Endothelial cell of umbilical vein (primary cell): ENCODE results near the gene SAMMSON. TPM values are rescaled to one million over a fixed set of nuclear protein-coding genes. Genes with fewer than 3 reads are reported as not detected.

Experiments used
- BruUV-seq: library from RNA; stranded (reverse); fragments of 400-500 nt; replicated peaks from 2 replicates; lab custom pipeline; 2021; lab: Mats Ljungman, UMichigan
- CTCF ChIA-PET: fragments of 300-600, 350-600 bp; sonication (Branson Sonifier 250); formaldehyde crosslinking; loops from one replicate; lab custom pipeline; 2021; ENCODE audit warnings: antibody characterized with exemption, inconsistent platforms; lab: Charles Lee
- POLR2A ChIA-PET: fragments of 300-600, 350-600 bp; sonication (Branson Sonifier 250); formaldehyde crosslinking; loops from one replicate; lab custom pipeline; 2021; ENCODE audit warnings: antibody characterized with exemption, inconsistent platforms; lab: Charles Lee
- DNase-seq: peaks from one replicate; pipeline ENCODE4 v3.0.0-alpha.2; 2011; ENCODE audit warnings: low read depth, low spot score
- FAIRE-seq: peaks from 2 replicates; lab custom pipeline; 2011; peaks lifted over from hg19 to GRCh38; lab: Jason Lieb, UNC
- H2AFZ ChIP-seq: 2 replicates; pipeline ENCODE4 v1.6.0; 2012; ENCODE audit warnings: low read depth, low read length, control low read depth, inconsistent platforms
- H3K27ac ChIP-seq: 2 replicates; pipeline ENCODE4 v1.5.1; 2011; ENCODE audit warnings: low read depth, mild to moderate bottlenecking, control low read depth, low read length, moderate library complexity; ENCODE audit not compliant: insufficient read depth
- H3K27me3 ChIP-seq, 2 experiments: 2 replicates each; pipeline versions ENCODE4 v1.6.0 to v1.6.1; 2011; ENCODE audit warnings: low read length in 2 of 2, mixed read lengths in 1 of 2; ENCODE audit not compliant: control insufficient read depth in 2 of 2, insufficient read depth in 2 of 2
- H3K36me3 ChIP-seq, 2 experiments: 2 replicates in 1 of 2; 3 replicates in 1 of 2; pipeline ENCODE4 v1.5.1; 2011; ENCODE audit warnings: low read length in 2 of 2, mild to moderate bottlenecking in 1 of 2, moderate library complexity in 1 of 2; ENCODE audit not compliant: control insufficient read depth in 2 of 2, insufficient read depth in 2 of 2; ENCODE audit errors: extremely low read depth in 1 of 2
- H3K4me1 ChIP-seq: 3 replicates; pipeline ENCODE4 v1.5.1; 2011; ENCODE audit warnings: mild to moderate bottlenecking, low read length; ENCODE audit not compliant: control insufficient read depth, insufficient read depth; ENCODE audit errors: extremely low read depth
- H3K4me2 ChIP-seq: 2 replicates; pipeline ENCODE4 v1.6.1; 2011; ENCODE audit warnings: low read length, control low read depth, mixed read lengths; ENCODE audit not compliant: insufficient read depth
- H3K4me3 ChIP-seq, 3 experiments: fragments of 200-600 bp in 1 of 3; sonication (generic), shearing (Covaris generic) in 1 of 3; replicated peaks in 1 of 3; 2 replicates each; pipeline ENCODE4 v1.5.1; 2011 to 2016; ENCODE audit warnings: control low read depth in 3 of 3, low read length in 3 of 3, mild to moderate bottlenecking in 2 of 3, inconsistent platforms in 1 of 3, low read depth in 1 of 3, moderate library complexity in 1 of 3; ENCODE audit not compliant: insufficient read depth in 1 of 3
- H3K79me2 ChIP-seq: 2 replicates; pipeline ENCODE4 v1.6.0; 2012; ENCODE audit warnings: low read length, inconsistent platforms; ENCODE audit not compliant: control insufficient read depth, insufficient read depth
- H3K9ac ChIP-seq: replicated peaks from 2 replicates; pipeline ENCODE3; 2011; ENCODE audit warnings: low read length, control low read depth; ENCODE audit not compliant: insufficient read depth; ENCODE audit errors: extremely low read depth
- H3K9me1 ChIP-seq: replicated peaks from 3 replicates; pipeline ENCODE4 v1.6.0; 2011; ENCODE audit warnings: mild to moderate bottlenecking, low read length; ENCODE audit not compliant: control insufficient read depth, insufficient read depth; ENCODE audit errors: extremely low read depth
- H3K9me3 ChIP-seq: replicated peaks from 2 replicates; pipeline ENCODE4 v1.5.1; 2012; ENCODE audit warnings: low read length, inconsistent platforms; ENCODE audit not compliant: control insufficient read depth, insufficient read depth
- H4K20me1 ChIP-seq: replicated peaks from 2 replicates; pipeline ENCODE3; 2011; ENCODE audit warnings: mild to moderate bottlenecking, low read length; ENCODE audit not compliant: control insufficient read depth, insufficient read depth; ENCODE audit errors: extremely low read depth
- EZH2 ChIP-seq: IDR thresholded peaks from 2 replicates; pipeline ENCODE4 v1.6.1; 2012; ENCODE audit warnings: borderline replicate concordance, low read depth, mild to moderate bottlenecking, moderate library complexity, low read length, inconsistent platforms; ENCODE audit not compliant: severe bottlenecking
- FOS ChIP-seq: IDR thresholded peaks from 2 replicates; pipeline ENCODE4 v1.6.1; 2011; ENCODE audit warnings: mild to moderate bottlenecking, low read length, moderate library complexity, borderline replicate concordance; ENCODE audit not compliant: insufficient read depth
- GATA2 ChIP-seq: IDR thresholded peaks from 2 replicates; pipeline ENCODE4 v1.7.0; 2011; ENCODE audit warnings: low read depth, mild to moderate bottlenecking, moderate library complexity, mixed read lengths, low read length; ENCODE audit not compliant: insufficient read length, insufficient read depth
- JUN ChIP-seq: IDR thresholded peaks from 2 replicates; pipeline ENCODE4 v1.6.1; 2011; ENCODE audit warnings: borderline replicate concordance, low read depth; ENCODE audit not compliant: insufficient read length, insufficient read depth
- MYC ChIP-seq: IDR thresholded peaks from one replicate; pipeline ENCODE4 v1.6.1; 2011; ENCODE audit warnings: mild to moderate bottlenecking, low read depth, low read length
- POLR2A ChIP-seq: IDR thresholded peaks from 2 replicates; pipeline ENCODE4 v1.6.1; 2012; ENCODE audit warnings: low read depth, mild to moderate bottlenecking, control low read depth, low read length
- POLR2AphosphoS5 ChIP-seq: IDR thresholded peaks from 2 replicates; pipeline ENCODE4 v1.6.1; 2012; ENCODE audit warnings: low read depth, mild to moderate bottlenecking, control low read depth, low read length, moderate library complexity; ENCODE audit not compliant: insufficient read depth
- dilution Hi-C: fragments of 300-500 bp; cut with MboI; formaldehyde crosslinking; loops from one replicate; pipeline ENCODE4 v1.15.0; 2019; ENCODE audit warnings: low sequenced_read_pairs; ENCODE audit not compliant: extremely low pct_ligation_motif_present
- intact Hi-C: fragments of 100-400 bp; cut with micrococcal nuclease; formaldehyde crosslinking; loops from one replicate; pipeline ENCODE4 v1.10.0; 2022
- polyA plus RNA-seq, 4 experiments: library from polyadenylated mRNA; depleted of rRNA in 3 of 4; stranded (reverse) in 3 of 4; unstranded in 1 of 4; fragments of >200 nt; gene quantifications; 2 replicates each; pipeline versions ENCODE4 v1.2.1 to v1.2.3, GENCODE V29; 2011 to 2012; ENCODE audit warnings: missing spikeins in 1 of 4
- total RNA-seq: library from RNA; stranded (reverse); gene quantifications from 2 replicates; pipeline ENCODE4 v1.2.3, GENCODE V29; 2021
- TF ChIP-seq, protein P1 (sequence below), 2 donors: IDR thresholded peaks; 1 replicate in 1 of 2; 2 replicates in 1 of 2; pipeline ENCODE4 v1.5.1; 2011; ENCODE audit warnings: low read length in 2 of 2, mild to moderate bottlenecking in 2 of 2, moderate library complexity in 2 of 2, control low read depth in 1 of 2, inconsistent platforms in 1 of 2, low read depth in 1 of 2; ENCODE audit not compliant: insufficient read depth in 1 of 2; ENCODE audit errors: extremely low read depth in 1 of 2
- TF ChIP-seq, protein P2 (sequence below): IDR thresholded peaks from 2 replicates; pipeline ENCODE4 v1.6.1; 2011; ENCODE audit not compliant: insufficient read depth, insufficient read length

Gene SAMMSON
- total and polyA plus RNA-seq, 2 donors (not counting 3 experiments of a cell fraction or from before 2014, with no cell fraction given) = not detected

DNA sequence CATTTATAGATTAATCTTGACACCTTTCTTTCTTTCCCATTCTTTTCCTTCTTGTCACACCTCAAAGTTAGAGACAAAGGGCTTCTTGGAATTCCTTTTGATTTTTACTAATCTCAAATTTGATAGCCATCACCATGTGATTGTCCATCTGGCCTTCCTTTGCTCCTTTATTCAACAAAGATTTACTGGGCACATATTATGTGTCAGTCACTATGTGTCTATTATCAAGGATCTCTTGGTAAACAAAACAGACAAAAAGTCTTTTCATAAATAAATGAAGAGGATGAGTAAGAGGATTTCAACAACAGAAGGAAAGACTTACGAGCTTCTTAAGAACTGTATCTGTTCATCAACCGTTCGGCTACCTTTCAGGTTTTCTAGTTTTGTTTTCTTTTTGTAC, 56.5 kb downstream of the SAMMSON start:
- no TSS peak for BruUV-seq
- Histone ChIP-seq H2AFZ (no peak overlapping the region), H4K20me1 (no peaks in the 10 kb centered on the region), H3K9me1 (no peaks in the 10 kb centered on the region), H3K36me3 (no peaks in the 10 kb centered on the region), H3K4me1 (no peaks in the 10 kb centered on the region), H3K9ac (no peak overlapping the region), H3K79me2 (no peaks in the 10 kb centered on the region), H3K9me3 (no peaks in the 10 kb centered on the region), H3K27ac (no peak overlapping the region), H3K4me2 (no peak overlapping the region), H3K27me3 (peaks cover 9 to 13% of the 10 kb centered on the region in 2 experiments), H3K4me3 (no peak overlapping the region)
- POLR2A ChIA-PET = no interaction called here
- TF ChIP-seq POLR2A (no peak), GATA2 (no peak), EZH2 (no peak), JUN (no peak), FOS (no peak), MYC (no peak), POLR2AphosphoS5 (no peak)
- TF ChIP-seq, protein P1, sequence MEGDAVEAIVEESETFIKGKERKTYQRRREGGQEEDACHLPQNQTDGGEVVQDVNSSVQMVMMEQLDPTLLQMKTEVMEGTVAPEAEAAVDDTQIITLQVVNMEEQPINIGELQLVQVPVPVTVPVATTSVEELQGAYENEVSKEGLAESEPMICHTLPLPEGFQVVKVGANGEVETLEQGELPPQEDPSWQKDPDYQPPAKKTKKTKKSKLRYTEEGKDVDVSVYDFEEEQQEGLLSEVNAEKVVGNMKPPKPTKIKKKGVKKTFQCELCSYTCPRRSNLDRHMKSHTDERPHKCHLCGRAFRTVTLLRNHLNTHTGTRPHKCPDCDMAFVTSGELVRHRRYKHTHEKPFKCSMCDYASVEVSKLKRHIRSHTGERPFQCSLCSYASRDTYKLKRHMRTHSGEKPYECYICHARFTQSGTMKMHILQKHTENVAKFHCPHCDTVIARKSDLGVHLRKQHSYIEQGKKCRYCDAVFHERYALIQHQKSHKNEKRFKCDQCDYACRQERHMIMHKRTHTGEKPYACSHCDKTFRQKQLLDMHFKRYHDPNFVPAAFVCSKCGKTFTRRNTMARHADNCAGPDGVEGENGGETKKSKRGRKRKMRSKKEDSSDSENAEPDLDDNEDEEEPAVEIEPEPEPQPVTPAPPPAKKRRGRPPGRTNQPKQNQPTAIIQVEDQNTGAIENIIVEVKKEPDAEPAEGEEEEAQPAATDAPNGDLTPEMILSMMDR (IDR thresholded peaks at IDR 0.05; ENCODE audit: extremely low read depth in 1 of 2, insufficient read depth in 1 of 2, low read depth in 1 of 2, low read length in 2 of 2) = no peak
- TF ChIP-seq, protein P2, sequence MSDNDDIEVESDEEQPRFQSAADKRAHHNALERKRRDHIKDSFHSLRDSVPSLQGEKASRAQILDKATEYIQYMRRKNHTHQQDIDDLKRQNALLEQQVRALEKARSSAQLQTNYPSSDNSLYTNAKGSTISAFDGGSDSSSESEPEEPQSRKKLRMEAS = no peak
- CTCF ChIA-PET = interaction anchor here (1.2 kb wide), 1 partner anchor 9 kb away, joined by 3 read pairs; no protein-coding TSS in a partner anchor
- dilution Hi-C loops (no loop called here), intact Hi-C loops (loop anchor here (5.0 kb wide), 1 partner anchor 1536 kb away; no protein-coding TSS in a partner anchor)
- no peak for FAIRE-seq
- no peak for DNase-seq
